OCI-LY3 (cell line): Measurements from ENCODE around the gene CDH9.

ENCODE experiments used
- EZH2phosphoT487 ChIP-seq: fragments of 200-600 bp; shearing (Covaris generic); IDR thresholded peaks from 2 replicates; pipeline ENCODE4 v1.6.1; 2018; ENCODE audit warnings: antibody characterized with exemption, mixed run types, low read depth
- TF ChIP-seq, protein P1 (sequence below): fragments of 200-600, 300-600 bp; sonication (generic); IDR thresholded peaks from 2 replicates; pipeline ENCODE4 v1.5.1; 2014; ENCODE audit warnings: antibody characterized with exemption, low read length, low read depth

DNA sequence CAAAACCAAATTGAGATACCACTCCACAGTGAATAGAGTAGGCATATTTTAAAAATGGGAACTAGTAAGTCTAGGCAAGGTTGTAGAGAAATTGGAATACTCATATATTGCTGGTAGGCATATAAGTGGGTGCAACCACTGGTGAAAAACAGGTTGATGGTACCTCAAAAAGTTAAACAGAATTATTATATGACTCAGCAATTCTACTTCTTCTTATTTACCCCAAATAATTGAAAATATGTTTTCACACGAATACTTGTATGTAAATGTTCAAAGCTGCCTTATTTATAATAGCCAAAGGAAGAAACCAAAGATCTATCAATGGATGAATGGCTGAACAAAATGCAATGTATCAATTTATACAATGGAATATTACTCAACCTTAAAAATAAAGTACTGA, 79.1 kb downstream of the CDH9 start:
- TF ChIP-seq, protein P1, sequence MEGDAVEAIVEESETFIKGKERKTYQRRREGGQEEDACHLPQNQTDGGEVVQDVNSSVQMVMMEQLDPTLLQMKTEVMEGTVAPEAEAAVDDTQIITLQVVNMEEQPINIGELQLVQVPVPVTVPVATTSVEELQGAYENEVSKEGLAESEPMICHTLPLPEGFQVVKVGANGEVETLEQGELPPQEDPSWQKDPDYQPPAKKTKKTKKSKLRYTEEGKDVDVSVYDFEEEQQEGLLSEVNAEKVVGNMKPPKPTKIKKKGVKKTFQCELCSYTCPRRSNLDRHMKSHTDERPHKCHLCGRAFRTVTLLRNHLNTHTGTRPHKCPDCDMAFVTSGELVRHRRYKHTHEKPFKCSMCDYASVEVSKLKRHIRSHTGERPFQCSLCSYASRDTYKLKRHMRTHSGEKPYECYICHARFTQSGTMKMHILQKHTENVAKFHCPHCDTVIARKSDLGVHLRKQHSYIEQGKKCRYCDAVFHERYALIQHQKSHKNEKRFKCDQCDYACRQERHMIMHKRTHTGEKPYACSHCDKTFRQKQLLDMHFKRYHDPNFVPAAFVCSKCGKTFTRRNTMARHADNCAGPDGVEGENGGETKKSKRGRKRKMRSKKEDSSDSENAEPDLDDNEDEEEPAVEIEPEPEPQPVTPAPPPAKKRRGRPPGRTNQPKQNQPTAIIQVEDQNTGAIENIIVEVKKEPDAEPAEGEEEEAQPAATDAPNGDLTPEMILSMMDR, result no peak
- TF ChIP-seq EZH2phosphoT487, result no peak
